ENCODE data around the gene TPO.

The TPO gene

GRCh38 chr2:1446301-1446700 lies 33.0 kb downstream of the TPO start:
- DNase-seq (ENCODE audit: extremely low read depth, low read depth) = no peak
- no peak for TF ChIP-seq CTCF (IDR thresholded peaks at IDR 0.05; ENCODE audit: low read depth, low read length)

- DNase-seq (ENCODE audit: extremely low read depth, low read depth) = no peak
Measured at GRCh38 chr2:1448009-1448408, 34.7 kb downstream of the TPO start.

GRCh38 chr2:1450915-1451314 lies 37.7 kb downstream of the TPO start:
- no peak for TF ChIP-seq CTCF (IDR thresholded peaks at IDR 0.05; ENCODE audit: low read depth, low read length)
- DNase-seq (ENCODE audit: extremely low read depth, low read depth) = no peak

More at GRCh38 chr2:1448009-1448408, 34.7 kb downstream of the TPO start:
- no peak for TF ChIP-seq CTCF (IDR thresholded peaks at IDR 0.05; ENCODE audit: low read depth, low read length)

GRCh38 chr2:1451422-1451821 lies 38.2 kb downstream of the TPO start:
- DNase-seq (ENCODE audit: extremely low read depth, low read depth) = no peak
- no peak for TF ChIP-seq CTCF (IDR thresholded peaks at IDR 0.05; ENCODE audit: low read depth, low read length)

GRCh38 chr2:1453561-1453960 lies 40.3 kb downstream of the TPO start:
- DNase-seq (ENCODE audit: extremely low read depth, low read depth) = no peak
- TF ChIP-seq CTCF (IDR thresholded peaks at IDR 0.05; ENCODE audit: low read depth, low read length) = no peak

GRCh38 chr2:1454346-1454745 lies 41.1 kb downstream of the TPO start:
- DNase-seq (ENCODE audit: extremely low read depth, low read depth) = no peak

GRCh38 chr2:1455466-1455865 lies 42.2 kb downstream of the TPO start:
- DNase-seq (ENCODE audit: extremely low read depth, low read depth) = no peak
- TF ChIP-seq CTCF (IDR thresholded peaks at IDR 0.05; ENCODE audit: low read depth, low read length) = no peak

More at GRCh38 chr2:1454346-1454745, 41.1 kb downstream of the TPO start:
- TF ChIP-seq CTCF (IDR thresholded peaks at IDR 0.05; ENCODE audit: low read depth, low read length) = no peak

Data from AG09319 (cell line).